H9 (cell line): ENCODE results near the gene WDR81. TPM values are rescaled to one million over a fixed set of nuclear protein-coding genes. Genes with fewer than 3 reads are reported as not detected.

ENCODE experiments used
- DNase-seq: peaks from one replicate; pipeline ENCODE4 v3.0.0-alpha.2; 2017
- H2AFZ ChIP-seq: one replicate; pipeline ENCODE4 v1.6.1; 2013; ENCODE audit warnings: mild to moderate bottlenecking, low read length, control low read depth, moderate library complexity
- H2AK5ac ChIP-seq: 2 replicates; pipeline ENCODE4 v1.6.1; 2013; ENCODE audit warnings: low read length, control low read depth, mixed read lengths; ENCODE audit not compliant: insufficient read length
- H2BK120ac ChIP-seq: one replicate; pipeline ENCODE4 v1.6.1; 2013; ENCODE audit warnings: low read depth, mild to moderate bottlenecking, low read length, control low read depth, inconsistent platforms; ENCODE audit not compliant: poor library complexity, severe bottlenecking
- H2BK12ac ChIP-seq: 2 replicates; pipeline ENCODE4 v1.6.1; 2013; ENCODE audit warnings: low read length, control low read depth, mixed read lengths, low read depth; ENCODE audit not compliant: insufficient read length
- H2BK15ac ChIP-seq: 2 replicates; pipeline ENCODE4 v1.6.1; 2013; ENCODE audit warnings: low read depth, low read length, control low read depth
- H2BK20ac ChIP-seq: one replicate; pipeline ENCODE4 v1.6.1; 2013; ENCODE audit warnings: low read depth, mild to moderate bottlenecking, low read length, control low read depth, inconsistent platforms; ENCODE audit not compliant: poor library complexity, severe bottlenecking
- H2BK5ac ChIP-seq: 2 replicates; pipeline ENCODE4 v1.6.1; 2013; ENCODE audit warnings: low read length, control low read depth, mixed read lengths; ENCODE audit not compliant: insufficient read length
- H3K14ac ChIP-seq: 2 replicates; pipeline ENCODE4 v1.6.1; 2013; ENCODE audit warnings: low read length, control low read depth; ENCODE audit not compliant: insufficient read depth
- H3K18ac ChIP-seq: 2 replicates; pipeline ENCODE4 v1.6.1; 2013; ENCODE audit warnings: low read depth, mild to moderate bottlenecking, mixed read lengths, low read length, control low read depth; ENCODE audit not compliant: insufficient read length
- H3K23ac ChIP-seq: 2 replicates; pipeline ENCODE4 v1.6.1; 2013; ENCODE audit warnings: low read length, control low read depth, mixed read lengths, low read depth; ENCODE audit not compliant: insufficient read length
- H3K23me2 ChIP-seq: 2 replicates; pipeline ENCODE4 v1.6.1; 2013; ENCODE audit warnings: low read depth, mild to moderate bottlenecking, mixed read lengths, low read length, control low read depth; ENCODE audit not compliant: insufficient read length, poor library complexity, severe bottlenecking
- H3K27ac ChIP-seq: 2 replicates; pipeline ENCODE4 v1.5.1; 2013; ENCODE audit warnings: low read length, control low read depth, mixed read lengths, low read depth; ENCODE audit not compliant: insufficient read length
- H3K27me3 ChIP-seq: 2 replicates; pipeline ENCODE4 v1.6.1; 2013; ENCODE audit warnings: low read length, control low read depth, inconsistent platforms; ENCODE audit not compliant: insufficient read depth
- H3K4ac ChIP-seq: 2 replicates; pipeline ENCODE4 v1.6.1; 2013; ENCODE audit warnings: low read depth, mild to moderate bottlenecking, control low read depth, inconsistent platforms, low read length, moderate library complexity
- H3K4me1 ChIP-seq: 2 replicates; pipeline ENCODE4 v1.6.1; 2013; ENCODE audit warnings: low read length, control low read depth, inconsistent platforms; ENCODE audit not compliant: insufficient read depth
- H3K4me2 ChIP-seq: 2 replicates; pipeline ENCODE4 v1.6.1; 2013; ENCODE audit warnings: low read length, control low read depth, mixed read lengths; ENCODE audit not compliant: insufficient read length, insufficient read depth
- H3K56ac ChIP-seq: 2 replicates; pipeline ENCODE4 v1.6.1; 2013; ENCODE audit warnings: low read depth, mild to moderate bottlenecking, mixed read lengths, low read length, control low read depth; ENCODE audit not compliant: insufficient read length
- H3K79me1 ChIP-seq: 2 replicates; pipeline ENCODE4 v1.6.1; 2013; ENCODE audit warnings: low read depth, mild to moderate bottlenecking, moderate library complexity, low read length, control low read depth, inconsistent platforms; ENCODE audit not compliant: insufficient read depth, poor library complexity, severe bottlenecking
- H3K79me2 ChIP-seq: 2 replicates; pipeline ENCODE4 v1.6.1; 2013; ENCODE audit warnings: low read length, control low read depth, inconsistent platforms; ENCODE audit not compliant: insufficient read depth
- H3K9ac ChIP-seq: 2 replicates; pipeline ENCODE4 v1.6.1; 2013; ENCODE audit warnings: low read length, control low read depth, mixed read lengths; ENCODE audit not compliant: insufficient read length; ENCODE audit errors: extremely low read depth
- H3K9me3 ChIP-seq: one replicate; pipeline ENCODE4 v1.6.1; 2013; ENCODE audit warnings: low read depth, low read length, inconsistent platforms; ENCODE audit not compliant: control insufficient read depth
- H3T11ph ChIP-seq: one replicate; pipeline ENCODE4 v1.6.1; 2013; ENCODE audit warnings: mild to moderate bottlenecking, low read length, control low read depth, inconsistent platforms
- H4K20me1 ChIP-seq: one replicate; pipeline ENCODE4 v1.6.1; 2013; ENCODE audit not compliant: control insufficient read depth, insufficient read length, insufficient read depth
- H4K5ac ChIP-seq: 2 replicates; pipeline ENCODE4 v1.6.1; 2013; ENCODE audit warnings: low read depth, mild to moderate bottlenecking, mixed read lengths, low read length, control low read depth; ENCODE audit not compliant: insufficient read length
- H4K8ac ChIP-seq: replicated peaks from 2 replicates; pipeline ENCODE4 v1.6.1; 2013; ENCODE audit warnings: low read length, control low read depth, mixed read lengths, low read depth; ENCODE audit not compliant: insufficient read length
- H4K91ac ChIP-seq: 2 replicates; pipeline ENCODE4 v1.6.1; 2013; ENCODE audit warnings: low read depth, mild to moderate bottlenecking, moderate library complexity, mixed read lengths, low read length, control low read depth; ENCODE audit not compliant: insufficient read length
- H3K27ac Mint-ChIP-seq, 3 experiments: 2 replicates in 2 of 3; 3 replicates in 1 of 3; pipeline ENCODE4 v1.8.0; 2020 to 2021; ENCODE audit warnings: mixed read lengths in 3 of 3, mild to moderate bottlenecking in 1 of 3, moderate library complexity in 1 of 3
- H3K27me3 Mint-ChIP-seq: 2 replicates; pipeline ENCODE4 v1.8.0; 2021; ENCODE audit warnings: low read depth, mild to moderate bottlenecking, moderate library complexity, mixed read lengths
- H3K36me3 Mint-ChIP-seq, 3 experiments: 2 replicates in 2 of 3; 3 replicates in 1 of 3; pipeline ENCODE4 v1.8.0; 2020 to 2021; ENCODE audit warnings: low read depth in 3 of 3, mixed read lengths in 3 of 3; ENCODE audit not compliant: insufficient read depth in 1 of 3
- H3K4me1 Mint-ChIP-seq, 2 experiments: 2 replicates each; pipeline ENCODE4 v1.8.0; 2020; ENCODE audit warnings: mixed read lengths in 2 of 2
- H3K4me3 Mint-ChIP-seq, 2 experiments: 2 replicates in 1 of 2; 3 replicates in 1 of 2; pipeline ENCODE4 v1.8.0; 2020 to 2021; ENCODE audit warnings: mild to moderate bottlenecking in 2 of 2, mixed read lengths in 2 of 2, moderate library complexity in 1 of 2
- H3K9me3 Mint-ChIP-seq, 2 experiments: 2 replicates in 1 of 2; 3 replicates in 1 of 2; pipeline ENCODE4 v1.8.0; 2020; ENCODE audit warnings: mild to moderate bottlenecking in 2 of 2, mixed read lengths in 2 of 2, moderate library complexity in 1 of 2
- WGBS: extraction: QIAGEN DNeasy Blood & Tissue Kit; methylation state at CpG from one replicate; pipeline ENCODE4 v1.1.7; 2013; ENCODE audit warnings: missing lambda C conversion rate, low lambda C conversion rate, mixed read lengths; ENCODE audit not compliant: insufficient read length; ENCODE audit errors: extremely low coverage; 5-methylcytosine and 5-hydroxymethylcytosine counted together
- total RNA-seq: library from RNA; stranded (reverse); gene quantifications from 2 replicates; pipeline ENCODE4 v1.2.1, GENCODE V29; 2021
- TF ChIP-seq, protein P1 (sequence below): fragments of 200-600 bp; sonication (generic); conservative IDR thresholded peaks from 3 replicates; pipeline ENCODE4 v1.8.0; 2021; ENCODE audit warnings: antibody characterized with exemption, mild to moderate bottlenecking

WDR81 gene
- total RNA-seq, 1 experiment from 2014 or later, result 20.2 TPM

GRCh38 chr17:1755827-1756262 is 31.3 kb downstream of the WDR81 start:
- no peaks in the 10 kb centered on the region for H3K23me2 ChIP-seq
- H2BK5ac ChIP-seq, result no peak overlapping the region
- no peak overlapping the region for H3K4ac ChIP-seq
- H2BK120ac ChIP-seq, result no peak overlapping the region
- H2BK20ac ChIP-seq, result no peak overlapping the region
- H3K27me3 ChIP-seq, result no peaks in the 10 kb centered on the region
- no peak overlapping the region for H3K9ac ChIP-seq
- no peak overlapping the region for H3K4me2 ChIP-seq
- no peak overlapping the region for H2AK5ac ChIP-seq
- H3K79me1 ChIP-seq, result no peaks in the 10 kb centered on the region
- Mint-ChIP-seq H3K9me3 (no peaks in the 10 kb centered on the region), H3K27me3 (no peaks in the 10 kb centered on the region; the same call in none of the 2 replicates), H3K36me3 (no peaks in the 10 kb centered on the region), H3K27ac (peak overlapping the region in 2 of 3 experiments; percentile 15 to 34; a peak in 2 of 7 replicates), H3K4me3 (no peak overlapping the region), H3K4me1 (peaks cover 23 to 28% of the 10 kb centered on the region in 2 experiments)
- H3K27ac ChIP-seq, result no peak overlapping the region
- TF ChIP-seq, protein P1, sequence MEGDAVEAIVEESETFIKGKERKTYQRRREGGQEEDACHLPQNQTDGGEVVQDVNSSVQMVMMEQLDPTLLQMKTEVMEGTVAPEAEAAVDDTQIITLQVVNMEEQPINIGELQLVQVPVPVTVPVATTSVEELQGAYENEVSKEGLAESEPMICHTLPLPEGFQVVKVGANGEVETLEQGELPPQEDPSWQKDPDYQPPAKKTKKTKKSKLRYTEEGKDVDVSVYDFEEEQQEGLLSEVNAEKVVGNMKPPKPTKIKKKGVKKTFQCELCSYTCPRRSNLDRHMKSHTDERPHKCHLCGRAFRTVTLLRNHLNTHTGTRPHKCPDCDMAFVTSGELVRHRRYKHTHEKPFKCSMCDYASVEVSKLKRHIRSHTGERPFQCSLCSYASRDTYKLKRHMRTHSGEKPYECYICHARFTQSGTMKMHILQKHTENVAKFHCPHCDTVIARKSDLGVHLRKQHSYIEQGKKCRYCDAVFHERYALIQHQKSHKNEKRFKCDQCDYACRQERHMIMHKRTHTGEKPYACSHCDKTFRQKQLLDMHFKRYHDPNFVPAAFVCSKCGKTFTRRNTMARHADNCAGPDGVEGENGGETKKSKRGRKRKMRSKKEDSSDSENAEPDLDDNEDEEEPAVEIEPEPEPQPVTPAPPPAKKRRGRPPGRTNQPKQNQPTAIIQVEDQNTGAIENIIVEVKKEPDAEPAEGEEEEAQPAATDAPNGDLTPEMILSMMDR, result no peak
- H3K4me1 ChIP-seq, result no peaks in the 10 kb centered on the region
- H4K91ac ChIP-seq, result no peak overlapping the region
- no peak overlapping the region; the same call in 1 of the 2 replicates for H3K14ac ChIP-seq
- no peak overlapping the region for H3T11ph ChIP-seq
- H3K56ac ChIP-seq, result no peak overlapping the region
- no CpG with 5 or more reads among the region's 17 CpGs for WGBS
- H4K8ac ChIP-seq, result no peak overlapping the region
- no peak overlapping the region for H3K23ac ChIP-seq
- H2BK12ac ChIP-seq, result no peak overlapping the region
- H4K5ac ChIP-seq, result no peak overlapping the region
- no peak for DNase-seq
- H3K18ac ChIP-seq, result no peak overlapping the region
- H2AFZ ChIP-seq, result no peak overlapping the region
- no peaks in the 10 kb centered on the region for H3K9me3 ChIP-seq
- no peak overlapping the region for H2BK15ac ChIP-seq
- no peaks in the 10 kb centered on the region for H3K79me2 ChIP-seq
- H4K20me1 ChIP-seq, result no peaks in the 10 kb centered on the region
